SKM-1 treated with dmso at 0.1 percent for 144 hours (cell line): Measurements from ENCODE around the gene ZNF649.
"Not testable (repeated sequence)": the region's sequence is repeated elsewhere in the genome, so short reads cannot be mapped to it uniquely, and the experiment has no call there.

Source experiments
- DNase-seq: peaks from one replicate; lab custom pipeline; 2025; ENCODE audit not compliant: unreplicated experiment; lab: John Stamatoyannopoulos, UW

The ZNF649 gene

DNA sequence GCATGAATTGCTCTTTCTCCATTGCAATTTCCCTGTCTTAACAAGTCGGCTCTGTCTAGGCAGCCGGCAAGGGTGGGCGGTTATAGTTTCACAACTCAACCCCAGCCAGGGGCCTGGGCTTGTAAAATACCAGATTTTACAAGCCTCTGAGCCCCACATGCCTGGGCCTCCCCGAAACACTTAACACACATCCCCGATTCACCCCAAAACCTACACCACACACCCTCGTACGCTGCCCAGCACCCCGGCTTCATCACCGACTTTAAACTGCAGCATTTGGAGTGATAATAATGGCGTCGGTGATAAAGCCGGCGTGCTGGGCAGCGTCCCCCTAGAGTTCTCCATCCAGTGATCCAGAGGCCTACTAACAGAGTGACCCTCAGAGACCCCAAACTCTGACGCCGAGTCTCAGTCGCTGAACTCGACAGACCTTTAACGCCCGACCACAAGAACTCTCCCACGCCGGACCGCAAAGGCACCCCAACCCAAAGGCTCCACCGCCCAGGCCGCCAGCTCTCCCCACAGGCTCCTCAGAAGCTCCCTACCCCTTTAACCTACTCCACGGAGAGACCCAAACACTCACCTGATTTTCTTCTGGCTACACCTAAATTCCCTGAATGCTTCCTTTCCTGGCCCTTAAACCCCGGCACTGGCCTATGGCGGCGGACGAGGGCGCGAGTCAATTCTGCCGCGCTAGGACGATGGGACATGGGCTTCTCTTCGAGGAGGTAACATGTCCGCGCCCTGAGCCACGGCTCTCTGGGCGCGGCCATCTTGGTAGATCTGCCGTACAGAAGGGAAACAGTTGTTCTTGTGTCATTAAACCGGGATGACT is at the start of gene ZNF649:
TSS of gene ZNF649 (minus strand) at position 687 of the 835 bp plus-strand sequence. CDS start 4,910 bp downstream, outside the sequence.
- DNase-seq, result peak; percentile 34

DNA sequence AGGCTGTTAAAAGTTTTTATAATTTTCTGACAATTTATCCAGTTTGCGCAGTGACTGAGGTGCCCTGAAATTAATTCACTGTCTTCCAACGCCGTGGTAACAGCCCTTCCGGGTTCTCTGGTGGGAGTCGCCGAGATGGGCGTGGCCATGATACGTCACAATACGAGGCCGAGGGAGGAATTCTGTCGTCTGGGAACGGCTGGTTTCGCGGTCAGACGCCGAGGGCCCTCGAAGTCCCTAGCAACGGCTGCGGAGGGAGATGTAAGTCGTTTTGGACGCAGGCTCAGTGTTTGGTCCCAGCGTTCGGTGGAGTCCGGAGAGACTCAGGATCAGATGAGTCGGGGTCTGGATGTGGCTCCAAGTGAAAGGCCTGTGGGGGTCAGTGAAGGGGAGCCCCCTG is 44.2 kb upstream of the ZNF649 start:
- no peak for DNase-seq

DNA sequence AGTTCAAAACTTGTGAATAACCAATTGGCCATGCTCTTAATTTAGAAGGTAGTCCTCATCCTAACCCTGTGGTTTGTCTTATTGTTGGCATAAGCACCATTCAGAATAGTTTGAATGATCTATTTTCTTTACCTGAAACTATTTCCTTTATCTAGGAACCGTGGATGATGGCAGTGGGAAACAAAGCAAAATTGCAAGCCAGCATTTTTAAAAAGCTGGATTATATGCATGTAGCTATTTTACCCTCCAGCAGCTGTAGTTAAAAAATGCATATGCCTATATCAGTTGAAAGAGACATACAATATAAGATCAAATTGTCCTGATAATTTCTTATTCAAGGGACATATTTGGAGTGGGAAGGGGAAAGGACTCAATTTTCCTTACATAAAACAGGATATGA is 41.8 kb upstream of the ZNF649 start:
- no peak for DNase-seq

DNA sequence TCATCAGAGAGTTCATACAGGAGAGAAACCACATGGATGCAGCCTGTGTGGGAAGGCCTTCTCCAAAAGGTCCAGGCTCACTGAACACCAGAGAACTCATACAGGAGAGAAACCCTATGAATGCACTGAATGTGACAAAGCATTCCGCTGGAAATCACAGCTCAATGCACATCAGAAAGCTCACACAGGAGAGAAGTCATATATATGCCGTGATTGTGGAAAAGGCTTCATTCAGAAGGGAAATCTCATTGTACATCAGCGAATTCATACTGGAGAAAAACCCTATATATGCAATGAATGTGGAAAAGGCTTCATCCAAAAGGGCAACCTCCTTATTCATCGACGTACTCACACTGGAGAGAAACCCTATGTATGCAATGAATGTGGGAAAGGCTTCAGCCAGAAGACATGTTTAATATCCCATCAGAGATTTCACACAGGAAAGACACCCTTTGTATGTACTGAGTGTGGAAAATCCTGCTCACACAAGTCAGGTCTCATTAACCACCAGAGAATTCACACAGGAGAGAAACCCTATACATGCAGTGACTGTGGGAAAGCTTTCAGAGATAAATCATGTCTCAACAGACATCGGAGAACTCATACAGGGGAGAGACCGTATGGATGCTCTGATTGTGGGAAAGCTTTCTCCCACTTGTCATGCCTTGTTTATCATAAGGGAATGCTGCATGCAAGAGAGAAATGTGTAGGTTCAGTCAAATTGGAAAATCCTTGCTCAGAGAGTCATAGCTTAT is 40.2 kb upstream of the ZNF649 start:
- DNase-seq, result no peak

DNA sequence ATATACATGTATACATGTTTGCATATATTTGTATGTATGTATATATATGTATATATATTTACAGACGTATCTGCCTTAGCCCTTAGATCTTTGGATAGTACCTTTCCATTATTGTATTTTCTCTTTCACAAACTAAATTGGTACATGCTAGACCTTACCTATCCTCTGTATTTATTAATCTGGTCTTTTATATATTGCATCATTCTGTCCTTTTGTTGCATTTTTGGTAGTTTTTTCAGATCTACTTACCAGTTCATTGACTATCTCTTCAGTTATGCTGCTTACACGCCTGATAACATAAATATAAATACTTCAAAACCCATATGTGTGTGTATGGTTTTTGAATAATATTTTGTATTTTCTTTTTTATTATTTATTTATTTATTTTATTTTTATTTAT is 34.1 kb upstream of the ZNF649 start:
- DNase-seq, result no peak

DNA sequence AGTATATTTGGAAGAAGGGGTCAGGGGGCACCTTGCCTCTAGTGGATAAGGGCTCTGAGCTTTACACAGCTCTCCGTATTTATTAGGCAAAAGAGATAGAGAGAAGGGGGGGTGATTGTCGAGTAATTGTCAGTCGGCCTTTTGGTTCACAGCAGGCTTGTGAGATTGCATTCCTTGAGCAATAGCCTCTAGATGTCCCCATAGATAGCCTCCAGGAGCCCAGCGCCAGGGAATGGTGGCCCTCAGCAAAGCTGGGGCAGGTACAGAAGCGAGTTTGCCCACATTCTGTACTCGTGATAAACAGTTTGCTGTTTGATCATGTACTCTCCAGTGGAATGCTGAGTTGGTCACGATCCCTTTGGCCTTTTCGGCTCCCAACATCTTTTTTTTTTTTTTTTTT is 27.1 kb upstream of the ZNF649 start:
- DNase-seq, result no peak

DNA sequence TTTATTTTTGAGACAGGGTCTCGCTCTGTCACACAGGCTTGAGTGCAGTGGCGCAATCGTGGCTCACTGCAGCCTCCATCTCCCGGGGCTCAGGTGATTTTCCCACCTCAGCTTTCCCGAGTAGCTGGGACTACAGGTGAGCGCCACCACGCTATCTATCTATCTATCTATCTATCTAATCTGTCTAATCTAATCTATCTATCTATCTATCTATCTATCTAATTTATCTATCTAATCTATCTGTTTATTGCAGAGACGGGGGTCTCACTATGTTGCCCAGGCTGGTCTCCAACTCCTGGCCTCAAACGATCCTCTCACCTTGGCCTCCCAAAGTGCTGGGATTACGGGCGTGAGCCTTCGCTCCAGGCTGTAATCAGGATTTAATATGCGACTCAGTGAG is 23.0 kb upstream of the ZNF649 start:
- no peak for DNase-seq

DNA sequence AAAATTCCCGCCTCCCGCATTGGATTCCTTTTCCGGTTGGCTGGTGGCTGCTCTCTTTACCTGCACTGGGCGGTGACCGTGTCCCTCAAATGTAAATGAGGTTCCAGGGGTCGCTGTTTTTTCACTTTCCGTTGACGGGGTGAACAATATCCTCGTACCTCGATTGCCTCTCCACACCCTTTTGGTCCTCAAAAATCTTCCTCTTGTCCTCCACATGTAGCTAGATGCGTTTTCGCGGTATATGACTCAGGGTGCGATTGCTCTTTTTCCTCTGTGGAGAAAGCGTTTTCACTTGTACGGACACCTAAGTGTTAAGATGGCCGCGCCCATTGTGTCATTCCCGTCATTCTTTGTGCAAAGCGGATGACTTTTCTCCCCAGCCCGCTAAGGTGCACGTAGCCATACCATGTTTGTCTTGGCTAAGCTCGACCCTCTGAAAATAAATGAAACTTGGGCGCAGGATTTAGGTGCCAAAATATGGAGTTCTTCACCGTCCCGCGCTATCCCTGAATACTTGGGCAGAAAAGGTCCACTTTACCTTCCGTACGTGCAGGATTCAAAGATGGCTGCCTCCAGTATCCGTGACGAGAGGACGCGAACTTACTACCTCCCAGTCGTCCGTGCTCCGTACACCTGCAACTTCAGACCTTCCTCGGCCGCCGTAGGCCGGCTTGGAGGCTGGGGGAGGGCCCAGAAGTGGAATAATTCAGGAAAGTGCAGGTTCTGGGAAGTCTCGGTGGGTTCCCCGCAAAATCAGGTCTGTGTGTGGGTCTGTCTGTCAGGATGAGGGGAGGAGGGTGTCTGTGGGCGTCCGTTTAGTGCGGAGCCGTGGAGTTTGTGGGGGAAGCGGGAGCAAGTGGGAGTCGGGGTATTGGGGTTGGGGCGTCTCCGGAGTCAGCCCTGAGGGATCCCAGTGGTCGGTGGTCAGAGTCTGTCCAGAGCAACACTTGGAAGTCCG is 22.2 kb upstream of the ZNF649 start, which contains the start of gene ZNF613:
TSS of gene ZNF613 (plus strand) at position 689 of the 958 bp plus-strand sequence. CDS start 8,749 bp downstream, outside the sequence.
- peak; percentile 46 for DNase-seq

DNA sequence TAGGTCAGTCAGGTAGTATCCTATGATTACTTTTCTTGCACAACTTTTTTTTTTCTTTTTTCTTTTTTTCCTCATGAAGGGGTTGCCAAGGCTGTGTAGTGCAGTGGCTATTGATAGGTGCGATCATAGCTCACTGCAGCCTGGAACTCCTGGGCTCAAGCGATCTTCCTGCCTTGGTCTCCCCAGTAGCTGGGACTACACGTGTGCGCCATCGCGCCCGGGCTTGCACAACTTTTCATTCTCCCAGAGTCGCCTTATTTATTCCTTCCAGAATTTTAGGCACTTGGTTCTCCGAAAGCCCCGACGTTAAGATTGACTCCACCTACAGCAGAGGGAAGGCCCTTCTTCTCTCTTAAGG is 21.6 kb upstream of the ZNF649 start:
- DNase-seq, result no peak

DNA sequence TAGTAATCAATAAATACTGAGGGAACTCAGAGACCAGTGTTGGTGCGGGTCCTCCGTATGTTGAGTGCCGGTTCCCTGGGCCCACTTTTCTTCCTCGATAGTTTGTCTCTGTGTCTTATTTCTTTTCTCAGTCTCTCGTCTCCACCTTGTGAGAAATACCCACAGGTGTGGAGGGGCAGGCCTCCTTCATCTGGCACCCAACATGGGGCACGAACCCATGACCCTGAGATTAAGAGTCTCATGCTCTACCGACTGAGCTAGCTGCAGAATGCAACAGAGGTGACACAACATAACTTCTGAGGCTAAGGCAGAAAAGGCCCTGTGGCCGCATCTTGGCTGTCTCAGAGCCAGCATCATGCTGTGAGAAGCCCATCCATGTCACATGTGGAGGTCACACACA is 17.1 kb upstream of the ZNF649 start:
- no peak for DNase-seq

DNA sequence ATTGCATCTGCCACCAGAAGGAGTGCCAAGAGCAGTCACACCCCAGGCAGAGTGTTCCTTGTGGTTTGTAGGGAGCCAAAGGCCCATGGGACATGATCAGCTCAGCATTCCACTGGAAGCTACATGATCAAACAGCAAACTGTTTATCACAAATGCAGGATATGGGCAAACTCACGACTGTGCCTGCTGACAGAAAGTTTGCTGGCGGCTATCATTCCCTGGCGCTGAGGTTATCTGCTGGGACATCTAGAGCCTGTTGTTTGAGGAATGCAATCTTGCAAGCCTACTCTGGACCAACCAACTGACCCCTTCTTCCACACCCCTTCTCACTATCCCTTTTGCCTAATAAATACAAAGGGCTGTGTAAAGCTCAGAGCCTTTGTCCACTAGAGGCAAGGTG is 14.8 kb upstream of the ZNF649 start:
- no peak for DNase-seq

DNA sequence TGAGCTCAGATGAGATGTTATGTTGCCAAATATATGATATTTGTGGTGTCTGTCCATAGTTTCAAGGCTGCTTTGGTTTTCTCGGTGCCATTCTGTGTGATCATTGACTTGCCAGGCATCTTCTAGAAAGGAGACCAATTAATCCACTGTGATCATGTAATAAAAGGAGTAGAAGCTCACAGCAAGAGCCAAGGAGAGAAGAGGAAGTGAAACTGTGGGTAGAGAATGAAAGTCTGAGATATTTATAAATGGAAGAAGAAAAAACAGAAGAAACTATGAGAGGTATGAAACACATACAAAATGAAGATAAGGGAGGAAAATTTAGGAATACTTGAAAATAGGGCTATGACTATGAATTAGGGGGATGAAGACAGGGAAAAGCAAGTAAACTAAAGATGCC is 11.3 kb upstream of the ZNF649 start:
- no peak for DNase-seq

DNA sequence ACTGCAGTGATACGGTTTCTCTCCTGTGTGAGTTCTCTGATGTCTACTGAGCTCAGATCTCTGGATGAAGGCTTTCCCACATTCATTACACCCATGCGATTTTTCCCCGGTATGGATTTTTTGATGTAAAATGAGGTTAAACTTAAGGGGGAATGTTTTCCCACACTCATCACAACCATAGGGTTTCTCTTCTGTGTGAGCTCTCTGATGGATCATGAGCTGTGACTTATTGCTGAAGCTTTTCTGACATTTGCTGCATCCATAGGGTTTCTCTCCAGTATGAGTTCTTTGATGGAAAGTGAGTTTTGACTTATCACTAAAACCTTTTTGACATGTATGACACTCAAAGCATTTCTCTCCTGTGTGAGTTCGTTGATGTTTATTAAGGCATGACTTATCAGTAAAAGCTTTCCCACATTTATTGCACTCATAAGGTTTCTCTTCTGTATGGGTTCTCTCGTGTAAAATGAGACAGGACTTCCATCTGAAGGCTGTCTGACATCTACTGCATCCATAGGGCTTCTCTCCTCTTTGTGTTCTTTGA is 10.6 kb upstream of the ZNF649 start:
- DNase-seq, result no peak

DNA sequence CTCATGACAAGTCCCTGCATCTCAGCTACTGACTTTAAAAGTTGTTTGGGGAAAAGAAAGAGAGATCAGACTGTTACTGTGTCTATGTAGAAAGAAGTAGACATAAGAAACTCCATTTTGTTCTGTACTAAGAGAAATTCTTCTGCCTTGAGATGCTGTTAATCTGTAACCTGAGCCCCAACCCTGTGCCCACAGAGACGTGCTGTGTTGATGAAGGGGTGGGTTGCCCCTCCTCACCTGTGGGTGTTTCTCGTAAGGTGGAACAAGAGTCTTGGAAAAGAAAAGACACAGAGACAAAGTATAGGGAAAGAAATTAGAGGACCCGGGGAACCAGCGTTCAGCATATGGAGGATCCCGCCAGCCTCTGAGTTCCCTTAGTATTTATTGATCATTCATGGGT is 3.2 kb upstream of the ZNF649 start:
- DNase-seq, result not testable (repeated sequence)

DNA sequence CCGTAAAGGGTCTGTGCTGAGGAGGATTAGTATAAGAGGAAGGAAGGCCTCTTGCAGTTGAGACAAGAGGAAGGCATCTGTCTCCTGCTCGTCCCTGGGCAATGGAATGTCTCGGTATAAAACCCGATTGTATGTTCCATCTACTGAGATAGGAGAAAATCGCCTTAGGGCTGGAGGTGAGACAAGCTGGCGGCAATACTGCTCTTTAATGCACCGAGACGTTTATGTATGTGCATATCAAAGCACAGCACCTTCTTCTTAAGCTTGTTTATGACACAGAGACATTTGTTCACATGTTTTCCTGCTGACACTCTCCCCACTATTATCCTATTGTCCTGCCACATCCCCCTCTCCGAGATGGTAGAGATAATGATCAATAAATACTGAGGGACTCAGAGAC is 1.3 kb upstream of the ZNF649 start:
- not testable (repeated sequence) for DNase-seq

DNA sequence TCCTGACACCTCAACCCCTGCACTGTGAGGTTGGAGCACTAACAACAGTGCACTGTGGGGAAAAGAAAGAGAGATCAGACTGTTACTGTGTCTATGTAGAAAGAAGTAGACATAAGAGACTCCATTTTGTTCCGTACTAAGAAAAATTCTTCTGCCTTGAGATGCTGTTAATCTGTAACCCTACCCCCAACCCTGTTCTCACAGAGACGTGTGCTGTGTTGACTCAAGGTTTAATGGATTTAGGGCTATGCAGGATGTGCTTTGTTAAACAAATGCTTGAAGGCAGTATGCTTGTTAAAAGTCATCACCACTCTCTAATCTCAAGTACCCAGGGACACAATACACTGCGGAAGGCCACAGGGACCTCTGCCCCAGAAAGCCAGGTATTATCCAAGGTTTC is 822 bp upstream of the ZNF649 start:
- not testable (repeated sequence) for DNase-seq

DNA sequence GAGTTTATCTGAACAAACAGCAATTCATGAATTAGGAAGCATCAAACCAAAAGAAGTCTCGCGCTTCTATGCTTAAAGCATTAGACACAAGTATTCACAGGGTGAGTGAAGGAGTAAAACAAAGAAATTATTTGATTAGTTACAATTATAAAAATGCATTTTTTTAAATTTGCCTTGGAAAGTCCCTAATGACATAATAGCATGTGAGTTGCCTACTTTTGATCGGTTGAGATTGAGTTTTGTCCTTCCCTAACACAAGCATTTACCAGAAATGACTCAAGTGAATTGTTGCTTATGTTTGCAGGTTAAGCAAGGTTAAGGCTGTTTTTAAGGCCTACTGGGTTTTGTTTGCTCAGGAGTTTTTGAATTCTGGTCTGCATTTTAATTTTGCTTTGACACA is 389 bp upstream of the ZNF649 start:
- DNase-seq, result no peak

DNA sequence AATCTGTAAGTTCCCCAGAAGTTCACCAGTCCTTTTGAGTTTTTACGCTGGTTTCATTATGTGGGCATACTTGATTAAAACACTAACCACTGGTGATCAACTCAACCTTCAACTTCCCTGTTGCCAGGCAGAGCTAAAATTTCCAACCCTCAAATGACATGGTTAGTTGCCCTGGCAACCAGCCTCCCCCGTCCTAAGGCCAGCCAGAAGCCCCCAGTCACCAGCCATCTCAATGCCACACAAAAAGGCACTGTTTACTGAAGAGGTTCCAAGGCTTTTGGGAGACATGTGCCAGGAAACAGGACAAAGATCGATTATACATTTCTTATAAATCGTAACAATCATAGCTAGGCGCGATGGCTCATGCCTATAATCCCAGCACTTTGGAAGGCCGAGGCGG is 1.6 kb downstream of the ZNF649 start:
- no peak for DNase-seq

DNA sequence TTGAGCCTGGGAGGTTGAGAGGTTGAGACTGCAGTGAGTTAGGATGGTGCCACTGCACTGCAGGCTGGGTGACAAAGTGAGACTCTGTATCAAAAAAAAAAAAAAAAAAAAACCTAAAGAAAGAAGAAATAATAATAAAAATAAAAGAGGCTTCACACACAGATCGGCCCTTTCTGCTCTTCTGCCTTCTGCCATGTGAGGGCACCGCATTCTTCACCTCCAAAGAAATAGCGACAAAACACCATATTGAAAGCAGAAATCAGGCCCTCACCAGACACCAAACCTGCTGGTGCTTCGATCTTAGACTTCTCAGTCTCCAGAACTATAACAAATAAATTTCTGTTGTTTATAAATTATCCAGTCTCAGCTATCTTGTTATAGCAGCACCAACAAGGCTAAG is 3.0 kb downstream of the ZNF649 start:
- DNase-seq, result no peak

DNA sequence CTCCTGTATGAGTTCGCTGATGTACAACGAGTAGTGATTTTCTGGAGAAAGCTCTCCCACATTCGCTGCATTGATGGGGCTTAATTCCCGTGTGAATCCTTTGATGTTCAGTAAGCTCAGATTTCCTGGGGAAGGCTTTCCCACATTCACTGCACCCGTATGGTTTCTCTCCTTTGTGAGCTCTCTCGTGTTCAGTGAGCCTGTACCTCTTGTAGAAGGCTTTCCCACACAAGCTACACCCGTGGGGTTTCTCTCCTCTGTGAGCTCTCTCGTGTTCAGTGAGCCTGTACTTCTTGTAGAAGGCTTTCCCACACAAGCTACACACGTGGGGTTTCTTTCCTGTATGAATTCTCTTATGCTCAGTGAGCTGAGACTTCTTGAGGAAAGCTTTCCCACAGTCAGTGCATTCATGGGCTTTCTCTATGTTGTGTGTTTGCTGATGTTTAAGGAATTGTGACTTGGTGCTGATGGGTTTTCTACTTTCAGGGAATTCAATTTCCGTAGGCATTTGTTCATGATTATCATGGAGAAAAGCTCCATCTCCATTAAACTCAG is 13.5 kb downstream of the ZNF649 start:
- no peak for DNase-seq

DNA sequence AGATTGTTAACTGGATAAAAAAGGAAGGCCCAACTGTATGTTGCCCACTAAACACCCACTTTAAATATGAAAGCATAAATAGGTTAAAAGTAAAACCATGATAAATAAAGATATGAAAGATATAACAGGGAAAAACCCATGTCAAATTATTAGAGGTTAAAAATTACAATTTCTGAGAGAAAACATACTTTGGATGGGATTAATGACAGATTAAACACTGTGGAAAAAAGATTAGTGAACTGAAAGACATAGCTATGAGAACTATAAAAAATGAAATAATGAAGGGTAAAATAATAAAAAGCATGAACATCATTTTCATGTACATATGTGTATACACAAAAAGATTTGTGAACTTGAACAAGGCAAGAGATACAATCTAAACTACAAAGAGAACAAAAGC is 14.9 kb downstream of the ZNF649 start:
- DNase-seq, result no peak
